Stimulated activated CD8-positive, alpha-beta memory T cell treated with anti-CD3 and anti-CD28 coated beads, Interleukin-4, amount 100 ng/mL, for 1 hour (primary cell): Measurements from ENCODE around the gene CYB5B.
A peak's percentile ranks its signal among the peaks of the same experiment; 100 is the strongest.

ENCODE experiments used
- DNase-seq, 2 donors: peaks; one replicate each; pipeline ENCODE4 v3.0.0-alpha.2; 2020; ENCODE audit warnings: low read depth in 2 of 2, low spot score in 1 of 2

CYB5B gene

GRCh38 chr16:69443927-69444631, 19.7 kb downstream of the CYB5B start:
- peak in 1 of 2 donors; percentile 5 for DNase-seq

- no peak for DNase-seq
These were observed 20.6 kb downstream of the CYB5B start for GRCh38 chr16:69444873-69445517.

GRCh38 chr16:69448470-69449193, 24.2 kb downstream of the CYB5B start:
- DNase-seq = no peak

GRCh38 chr16:69451166-69451565, 26.7 kb downstream of the CYB5B start:
- no peak for DNase-seq

- no peak for DNase-seq
These were observed 29.5 kb downstream of the CYB5B start for GRCh38 chr16:69453936-69454335.

GRCh38 chr16:69463876-69464275, 39.5 kb downstream of the CYB5B start:
- DNase-seq = no peak

- DNase-seq = no peak
These were observed 40.8 kb downstream of the CYB5B start for GRCh38 chr16:69465083-69465721.

- no peak for DNase-seq
These were observed 41.5 kb downstream of the CYB5B start for GRCh38 chr16:69465881-69466280.

- no peak for DNase-seq
These were observed 42.1 kb downstream of the CYB5B start for GRCh38 chr16:69466547-69466946.

GRCh38 chr16:69467080-69467479, 42.7 kb downstream of the CYB5B start:
- DNase-seq = no peak

GRCh38 chr16:69467531-69468204, 43.2 kb downstream of the CYB5B start:
- DNase-seq = no peak

GRCh38 chr16:69469807-69470561, 45.6 kb downstream of the CYB5B start:
- no peak for DNase-seq

- no peak for DNase-seq
These were observed 46.7 kb downstream of the CYB5B start for GRCh38 chr16:69471121-69471520.

GRCh38 chr16:69474408-69474807, 50.0 kb downstream of the CYB5B start:
- no peak for DNase-seq

GRCh38 chr16:69476920-69477443, 52.6 kb downstream of the CYB5B start:
- DNase-seq = no peak

GRCh38 chr16:69477546-69477945, 53.1 kb downstream of the CYB5B start:
- no peak for DNase-seq

- no peak for DNase-seq
These were observed 54.3 kb downstream of the CYB5B start for GRCh38 chr16:69478685-69479084.

- no peak for DNase-seq
These were observed 55.4 kb downstream of the CYB5B start for GRCh38 chr16:69479775-69480174.

- no peak for DNase-seq
These were observed 57.5 kb downstream of the CYB5B start for GRCh38 chr16:69481901-69482341.

- DNase-seq = no peak
These were observed 58.1 kb downstream of the CYB5B start for GRCh38 chr16:69482410-69482991.
